ENCODE measurements around the gene LTBP2.

LTBP2 gene

GRCh38 chr14:74502236-74503019 is 109.6 kb downstream of the LTBP2 start:
- DNase-seq (ENCODE audit: low spot score) = peak; percentile 57
- peak; percentile 60 for TF ChIP-seq CTCF (IDR thresholded peaks at IDR 0.05; ENCODE audit: extremely low read depth, insufficient read depth, missing control alignments)
- in situ Hi-C loops (cut with MboI; ENCODE audit: low pct_unique_long_range_greater_than_20kb, low sequenced_read_pairs, unreplicated experiment) = no loop called here

- in situ Hi-C loops (cut with MboI; ENCODE audit: low pct_unique_long_range_greater_than_20kb, low sequenced_read_pairs, unreplicated experiment) = no loop called here
- no peak for TF ChIP-seq CTCF (IDR thresholded peaks at IDR 0.05; ENCODE audit: extremely low read depth, insufficient read depth, missing control alignments)
- no peak for DNase-seq (ENCODE audit: low spot score)
These were observed 110.3 kb downstream of the LTBP2 start for GRCh38 chr14:74501691-74502090.

- in situ Hi-C loops (cut with MboI; ENCODE audit: low pct_unique_long_range_greater_than_20kb, low sequenced_read_pairs, unreplicated experiment) = no loop called here
- no peak for DNase-seq (ENCODE audit: low spot score)
- TF ChIP-seq CTCF (IDR thresholded peaks at IDR 0.05; ENCODE audit: extremely low read depth, insufficient read depth, missing control alignments) = peak; percentile 32
These were observed 110.9 kb downstream of the LTBP2 start for GRCh38 chr14:74501135-74501614.

GRCh38 chr14:74500417-74501134 is 111.5 kb downstream of the LTBP2 start:
- DNase-seq (ENCODE audit: low spot score) = no peak
- TF ChIP-seq CTCF (IDR thresholded peaks at IDR 0.05; ENCODE audit: extremely low read depth, insufficient read depth, missing control alignments) = no peak
- in situ Hi-C loops (cut with MboI; ENCODE audit: low pct_unique_long_range_greater_than_20kb, low sequenced_read_pairs, unreplicated experiment) = no loop called here

GRCh38 chr14:74495356-74495755 is 116.7 kb downstream of the LTBP2 start:
- no peak for DNase-seq (ENCODE audit: low spot score)
- in situ Hi-C loops (cut with MboI; ENCODE audit: low pct_unique_long_range_greater_than_20kb, low sequenced_read_pairs, unreplicated experiment) = no loop called here
- no peak for TF ChIP-seq CTCF (IDR thresholded peaks at IDR 0.05; ENCODE audit: extremely low read depth, insufficient read depth, missing control alignments)

GRCh38 chr14:74493343-74494261 is 118.4 kb downstream of the LTBP2 start, which contains the start of gene ISCA2:
TSS of gene ISCA2 (plus strand) at chr14:74493765. CDS start at chr14:74493775, 10 bp downstream.
- in situ Hi-C loops (cut with MboI; ENCODE audit: low pct_unique_long_range_greater_than_20kb, low sequenced_read_pairs, unreplicated experiment) = no loop called here

More at GRCh38 chr14:74493343-74494261, 118.4 kb downstream of the LTBP2 start, which contains the start of gene ISCA2:
- no peak for TF ChIP-seq CTCF (IDR thresholded peaks at IDR 0.05; ENCODE audit: extremely low read depth, insufficient read depth, missing control alignments)
- DNase-seq (ENCODE audit: low spot score) = peak; percentile 99
